NB4 (cell line): ENCODE measurements around the gene LOC101059915.
"Not testable (repeated sequence)": the region's sequence is repeated elsewhere in the genome, so short reads cannot be mapped to it uniquely, and the experiment has no call there.

Source experiments
- DNase-seq: peaks from one replicate; pipeline ENCODE4 v3.0.0; 2010; ENCODE audit warnings: low read depth
- H3K4me3 ChIP-seq: one replicate; pipeline ENCODE4 v1.5.1; 2011; ENCODE audit warnings: mild to moderate bottlenecking, low read depth, low read length, moderate library complexity
- CTCF ChIP-seq: IDR thresholded peaks from one replicate; pipeline ENCODE4 v1.5.1; 2012; ENCODE audit warnings: low read depth, low read length
- MAX ChIP-seq: IDR thresholded peaks from 2 replicates; pipeline ENCODE4 v1.6.1; 2011; ENCODE audit warnings: low read depth, low read length
- MYC ChIP-seq: IDR thresholded peaks from 2 replicates; pipeline ENCODE4 v1.6.1; 2011; ENCODE audit warnings: low read depth, low read length
- POLR2A ChIP-seq: IDR thresholded peaks from 2 replicates; pipeline ENCODE4 v1.6.1; 2011; ENCODE audit warnings: mild to moderate bottlenecking; ENCODE audit not compliant: insufficient read length; ENCODE audit errors: extremely low read depth

Gene LOC101059915

GRCh38 chrX:71665747-71666146, 1.6 kb upstream of the LOC101059915 start:
- DNase-seq, result no peak
- TF ChIP-seq CTCF (no peak), POLR2A (no peak), MAX (no peak), MYC (no peak)
- no peak overlapping the region for H3K4me3 ChIP-seq

- no peak for TF ChIP-seq MAX
- TF ChIP-seq MYC, result no peak
- no peak for TF ChIP-seq CTCF
- no peak for TF ChIP-seq POLR2A
- no peak for DNase-seq
- no peak overlapping the region for H3K4me3 ChIP-seq
Observed at GRCh38 chrX:71666240-71667223, 814 bp upstream of the LOC101059915 start.

- H3K4me3 ChIP-seq, result no peak overlapping the region
- DNase-seq, result no peak
- no peak for TF ChIP-seq CTCF
- TF ChIP-seq MAX, result no peak
- no peak for TF ChIP-seq MYC
- TF ChIP-seq POLR2A, result no peak
Observed at GRCh38 chrX:71668248-71668595, 876 bp downstream of the LOC101059915 start.

- DNase-seq, result no peak
- no peak overlapping the region for H3K4me3 ChIP-seq
- no peak for TF ChIP-seq MAX
- TF ChIP-seq CTCF, result no peak
- TF ChIP-seq MYC, result no peak
- no peak for TF ChIP-seq POLR2A
Observed at GRCh38 chrX:71669492-71669891, 2.1 kb downstream of the LOC101059915 start.

- TF ChIP-seq CTCF, result peak; percentile 38
- DNase-seq, result peak; percentile 28
Observed at GRCh38 chrX:71669947-71670346, 2.6 kb downstream of the LOC101059915 start.

More at GRCh38 chrX:71669947-71670346, 2.6 kb downstream of the LOC101059915 start:
- H3K4me3 ChIP-seq, result not testable (repeated sequence)
